Measurements from ENCODE around the gene GPR61.

The GPR61 gene

GRCh38 chr1:109509176-109510134 is 30.2 kb upstream of the GPR61 start, which contains the start of gene AMIGO1:
TSS of gene AMIGO1 (minus strand) at chr1:109509727. CDS start at chr1:109508912, 815 bp downstream.
- DNase-seq: peak; percentile 63

GRCh38 chr1:109513110-109513710 is 26.5 kb upstream of the GPR61 start:
- peak; percentile 67 for DNase-seq

GRCh38 chr1:109514846-109515245 is 24.8 kb upstream of the GPR61 start:
- no peak for DNase-seq

DNA sequence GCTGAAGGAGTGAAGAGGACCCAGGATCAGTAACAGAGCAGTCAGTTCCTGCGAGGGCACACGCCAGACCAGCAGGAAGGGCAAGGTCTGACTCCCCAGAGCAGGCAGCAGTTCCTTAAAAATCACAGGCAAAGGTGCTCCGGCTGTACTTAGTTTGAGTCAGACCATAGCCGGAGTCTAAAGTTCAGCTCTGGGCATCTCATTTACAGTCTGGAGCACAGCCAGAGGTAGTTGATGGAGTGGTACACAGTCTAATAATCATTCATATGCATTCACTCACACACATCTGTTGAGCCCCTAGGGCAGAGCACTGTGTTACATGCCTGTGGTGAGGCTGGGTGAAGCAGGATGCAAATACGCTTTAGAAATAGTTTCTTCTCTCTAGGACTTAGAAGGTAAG is 22.8 kb upstream of the GPR61 start:
- no peak for DNase-seq

GRCh38 chr1:109517337-109517736 is 22.3 kb upstream of the GPR61 start:
- DNase-seq: no peak

DNA sequence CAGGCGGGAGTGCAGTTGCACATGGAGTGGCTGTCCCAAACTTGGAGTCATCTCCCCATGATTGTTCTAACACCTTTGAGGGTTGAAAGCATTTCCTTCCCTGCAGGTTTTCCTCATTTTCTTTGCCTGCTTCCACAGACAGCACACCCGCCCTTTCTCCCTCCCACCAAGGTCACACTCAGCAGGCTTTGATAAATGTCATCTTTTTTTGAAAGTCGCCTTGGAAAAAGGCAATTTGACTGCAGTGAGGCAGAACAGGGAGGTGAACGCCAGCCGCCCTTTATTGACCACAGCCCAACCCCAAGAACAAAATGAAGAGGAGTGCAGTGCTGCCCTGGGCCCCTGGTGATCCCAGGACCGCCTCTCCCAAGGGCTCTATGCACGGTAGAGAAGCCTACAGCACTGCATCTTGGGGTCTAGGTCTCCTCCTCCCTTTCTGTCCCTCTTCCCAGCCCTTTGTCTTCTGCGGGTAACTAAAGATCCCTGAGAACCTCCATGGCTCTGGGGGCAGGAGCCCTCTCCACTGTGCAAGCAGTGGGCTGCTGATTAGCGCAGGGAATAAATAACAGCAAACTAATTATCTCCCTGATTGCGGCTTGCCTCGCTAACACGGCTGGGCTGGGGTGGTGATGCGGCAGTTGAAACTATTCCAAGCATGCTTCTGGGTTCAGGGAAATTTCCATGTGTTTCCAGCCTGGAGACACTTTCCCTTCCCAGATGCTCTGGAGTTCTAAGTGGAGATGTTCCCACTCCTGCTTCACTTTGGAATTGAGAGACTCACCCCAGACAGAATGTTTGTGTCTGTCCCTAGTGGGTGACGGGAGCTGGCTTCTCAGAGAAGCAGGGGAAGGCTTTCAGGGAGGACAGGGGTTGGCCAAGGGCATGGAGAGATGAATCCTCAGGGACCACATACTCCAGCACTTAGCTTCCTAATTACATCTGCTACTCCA is 18.4 kb upstream of the GPR61 start:
- DNase-seq: no peak

DNA sequence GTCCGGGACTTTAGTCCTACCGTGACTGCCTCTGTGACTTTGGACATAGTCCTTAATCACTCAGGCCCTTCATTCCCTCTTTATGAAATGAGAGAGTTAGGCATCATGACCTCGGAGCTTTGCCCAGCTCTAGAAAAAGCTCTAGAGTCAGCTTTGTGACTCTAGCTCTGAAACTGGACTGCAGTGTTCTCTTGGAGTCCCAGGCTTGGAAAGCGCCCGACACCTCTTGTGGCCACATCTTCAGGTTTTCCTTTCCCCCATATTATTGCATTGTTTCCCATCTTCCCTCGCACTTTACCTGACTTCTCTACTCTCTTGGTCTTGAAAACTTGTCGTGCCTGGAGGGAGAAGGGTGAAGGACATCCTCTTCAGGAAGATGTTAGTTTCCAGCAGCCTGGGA is 17.6 kb upstream of the GPR61 start:
- DNase-seq: no peak

DNA sequence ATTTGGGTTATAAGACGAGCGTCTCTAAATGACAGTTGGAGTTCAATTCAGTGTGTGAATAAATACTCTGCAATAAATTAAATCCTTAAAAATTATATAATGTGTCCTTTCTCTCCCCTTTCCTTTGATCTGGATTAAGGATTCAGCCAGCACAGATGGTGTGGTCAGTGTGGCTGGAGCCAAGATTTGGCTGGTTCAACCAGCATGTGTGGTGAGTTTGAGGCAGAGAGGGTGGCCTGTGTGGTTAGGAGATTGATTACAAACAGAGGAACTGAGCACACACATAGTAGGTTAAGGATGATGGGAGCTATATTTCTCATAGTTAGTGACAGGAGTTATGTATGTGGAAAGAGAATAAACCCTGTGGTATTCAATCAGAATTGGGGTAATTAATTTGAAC is 16.0 kb upstream of the GPR61 start:
- no peak for DNase-seq

DNA sequence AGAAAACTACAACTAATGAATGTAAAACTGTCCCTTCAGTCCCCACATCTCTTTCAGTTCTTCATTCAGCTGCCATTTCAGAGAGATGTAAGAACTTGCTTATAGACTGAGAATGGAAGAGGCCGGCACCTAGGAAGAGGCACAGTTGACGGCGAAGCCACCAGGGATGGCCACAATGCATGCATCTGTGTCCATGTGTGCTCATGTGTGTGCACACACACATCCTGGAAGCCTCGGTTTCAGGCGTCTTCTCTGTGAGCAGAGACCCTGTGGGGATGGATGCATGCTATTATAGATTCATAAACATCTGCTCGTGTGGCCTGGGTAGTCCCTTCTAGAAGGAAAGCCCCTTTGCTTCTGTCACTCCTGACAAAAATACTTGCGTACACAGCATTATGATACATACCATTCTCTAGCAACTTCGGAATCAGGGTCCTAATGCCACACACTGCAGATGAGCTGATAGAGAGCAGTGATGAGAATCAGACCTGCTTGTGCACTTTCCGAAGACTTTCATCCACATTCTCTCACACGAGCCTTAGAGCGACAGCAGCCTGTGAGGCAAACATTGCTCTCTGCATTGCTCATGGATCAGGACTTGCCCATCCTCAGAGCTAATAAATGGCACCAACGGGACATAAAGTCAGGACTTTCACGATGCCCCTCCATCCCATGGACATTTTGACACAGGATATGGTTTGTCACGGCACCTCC is 12.4 kb upstream of the GPR61 start:
- DNase-seq: no peak

DNA sequence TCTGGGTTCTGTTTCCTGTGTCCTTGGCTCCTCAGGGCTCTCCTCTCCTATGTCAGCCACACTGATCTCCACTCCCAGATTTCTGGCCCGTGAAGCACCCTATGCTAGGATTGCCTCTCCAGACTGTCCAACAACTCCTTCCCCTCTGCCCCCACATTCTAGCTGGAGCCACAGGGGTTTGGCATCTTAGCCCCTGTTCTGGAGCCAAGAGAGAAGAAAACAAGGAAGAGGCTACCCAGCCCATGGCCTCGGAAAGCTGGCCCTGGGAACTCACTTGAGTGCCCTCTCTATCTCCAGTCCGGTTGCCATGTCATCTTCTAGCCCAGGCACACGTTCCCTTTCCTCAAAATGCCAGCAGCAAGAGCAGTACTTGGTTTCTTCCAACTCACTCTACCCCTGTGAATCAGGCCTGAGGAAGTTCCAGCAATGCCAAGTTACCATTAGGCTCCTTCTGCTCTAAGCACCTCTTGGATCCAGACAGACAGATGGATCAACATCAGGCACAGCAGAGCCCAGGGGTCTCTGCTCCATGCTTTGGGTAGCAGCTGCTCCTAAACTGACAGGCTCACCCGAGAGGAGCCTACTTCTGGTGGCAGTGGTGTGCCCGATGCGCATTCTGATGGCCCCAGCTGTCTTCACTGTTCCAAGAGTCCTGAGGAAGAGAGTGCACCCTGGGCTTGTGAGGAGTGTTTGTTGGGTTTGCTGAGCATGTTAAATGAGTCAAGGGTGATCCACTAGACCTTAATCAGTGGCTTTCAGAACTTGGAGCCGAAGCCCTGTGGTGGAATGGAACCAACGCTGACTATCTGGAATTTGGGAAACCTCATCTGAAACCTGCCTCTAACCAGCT is 11.6 kb upstream of the GPR61 start:
- no peak for DNase-seq

GRCh38 chr1:109528712-109529111 is 11.0 kb upstream of the GPR61 start:
- DNase-seq: no peak

- peak; percentile 44 for DNase-seq
Measured at GRCh38 chr1:109529881-109530456, 9.7 kb upstream of the GPR61 start.

DNA sequence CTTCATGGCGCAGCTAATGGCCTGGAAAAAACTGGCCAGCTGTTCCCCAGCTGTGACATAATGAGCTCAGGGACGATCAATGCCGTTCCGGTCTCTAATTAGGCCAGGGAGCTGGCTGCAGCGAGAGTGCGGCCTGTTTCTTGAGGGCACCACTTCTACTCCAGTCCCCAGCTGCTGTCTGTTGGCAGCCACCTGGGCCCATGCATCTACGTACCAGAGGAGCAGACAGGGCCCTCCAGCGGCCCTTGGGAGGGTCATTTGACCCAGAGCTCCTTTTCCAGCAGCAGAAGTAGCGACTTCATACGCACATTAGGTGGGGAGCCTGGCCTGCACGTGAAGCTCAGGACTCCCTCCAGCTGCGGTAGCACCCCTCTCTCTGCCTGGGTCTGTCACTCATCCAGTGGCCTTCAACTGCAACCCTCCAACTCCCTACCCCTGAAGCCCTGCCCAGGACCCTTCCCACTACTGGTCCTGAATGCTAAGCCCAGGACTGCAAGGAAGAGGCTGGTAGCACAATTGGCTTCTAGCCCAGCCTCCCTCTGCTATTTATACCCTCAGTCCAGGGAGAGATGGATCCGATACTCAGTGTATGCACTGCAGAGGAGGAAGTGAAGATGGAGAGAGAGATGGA is 9.1 kb upstream of the GPR61 start:
- peak; percentile 68 for DNase-seq

GRCh38 chr1:109531380-109531779 is 8.3 kb upstream of the GPR61 start:
- no peak for DNase-seq

DNA sequence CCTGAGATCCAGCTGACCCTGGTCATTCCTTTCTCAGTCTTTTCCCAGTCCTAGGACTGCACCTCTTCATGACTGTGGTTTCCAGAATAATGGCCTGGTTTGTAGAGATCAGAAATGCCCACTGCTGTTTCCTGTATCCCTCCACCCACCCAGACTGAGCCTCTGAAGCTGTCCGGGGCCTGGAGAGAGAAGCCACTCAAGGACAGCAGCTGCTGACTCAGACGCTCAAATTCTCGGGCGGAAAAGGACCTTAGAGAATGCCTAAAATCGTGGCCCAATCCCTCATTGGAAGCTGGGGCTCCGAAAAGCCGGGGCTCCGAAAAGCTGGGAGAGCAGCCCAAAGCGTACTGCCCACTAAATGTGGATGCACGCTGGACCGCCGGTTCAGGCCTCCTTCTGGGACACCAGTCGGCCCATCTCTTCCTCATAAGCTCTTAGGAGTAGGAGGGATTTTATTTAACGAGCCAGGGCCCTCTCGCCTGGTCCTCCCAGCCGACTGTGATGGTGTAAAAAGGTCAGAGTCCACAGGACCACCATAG is 7.8 kb upstream of the GPR61 start:
- no peak for DNase-seq

- peak; percentile 68 for DNase-seq
Measured at GRCh38 chr1:109532365-109533136, 7.1 kb upstream of the GPR61 start.

GRCh38 chr1:109534307-109534858 is 5.3 kb upstream of the GPR61 start:
- DNase-seq: no peak

DNA sequence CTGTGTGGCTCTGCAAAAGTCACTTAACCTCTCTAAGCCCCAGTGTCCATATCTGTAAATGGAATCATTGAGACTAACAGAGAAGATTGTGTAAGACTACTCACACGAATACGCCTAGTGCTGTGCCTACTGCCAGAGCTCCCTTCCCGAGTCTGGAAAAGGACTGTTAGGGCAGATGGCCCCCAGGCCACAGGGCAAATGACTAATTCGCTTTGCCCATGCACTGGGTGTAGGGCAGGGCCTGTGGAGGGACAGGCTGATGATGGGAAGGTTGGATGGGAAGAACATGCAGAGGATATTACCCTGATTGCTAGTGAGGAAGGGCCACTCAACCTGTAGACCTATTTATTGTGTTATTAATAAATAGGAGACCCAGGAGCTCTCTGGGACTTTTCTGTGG is 4.2 kb upstream of the GPR61 start:
- no peak for DNase-seq

DNA sequence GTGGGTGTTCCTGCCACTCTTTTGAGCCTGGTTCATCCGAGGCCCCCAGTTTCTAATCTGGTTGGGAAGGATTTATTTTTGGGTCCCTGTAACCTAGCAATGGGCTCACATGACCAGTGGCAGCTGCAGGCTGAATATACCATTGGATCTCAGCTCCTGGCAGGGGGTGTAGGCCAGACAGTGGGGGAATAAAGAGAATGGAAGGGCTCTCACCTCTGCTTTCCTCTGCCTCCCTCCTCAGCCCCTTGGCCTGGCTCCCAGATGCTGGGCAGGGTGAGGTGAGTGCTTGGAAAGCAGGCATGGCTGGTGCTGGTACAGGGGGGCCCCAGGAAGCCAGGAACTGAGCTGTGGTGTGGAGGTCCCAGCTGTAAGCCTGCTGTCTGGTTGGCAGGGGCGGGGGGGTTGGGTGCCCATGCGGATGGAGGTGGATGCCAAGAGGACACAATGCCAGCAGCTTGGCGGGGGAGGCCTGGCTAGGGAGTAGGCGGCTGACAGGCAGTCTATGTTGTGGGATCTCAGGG is 3.6 kb upstream of the GPR61 start:
- peak; percentile 42 for DNase-seq
